ENCODE results near the gene LSMEM2. TPM values are rescaled to one million over a fixed set of nuclear protein-coding genes. Genes with fewer than 3 reads are reported as not detected.

LSMEM2 gene
- total RNA-seq, 1 experiment from 2014 or later = 0.57 TPM

DNA sequence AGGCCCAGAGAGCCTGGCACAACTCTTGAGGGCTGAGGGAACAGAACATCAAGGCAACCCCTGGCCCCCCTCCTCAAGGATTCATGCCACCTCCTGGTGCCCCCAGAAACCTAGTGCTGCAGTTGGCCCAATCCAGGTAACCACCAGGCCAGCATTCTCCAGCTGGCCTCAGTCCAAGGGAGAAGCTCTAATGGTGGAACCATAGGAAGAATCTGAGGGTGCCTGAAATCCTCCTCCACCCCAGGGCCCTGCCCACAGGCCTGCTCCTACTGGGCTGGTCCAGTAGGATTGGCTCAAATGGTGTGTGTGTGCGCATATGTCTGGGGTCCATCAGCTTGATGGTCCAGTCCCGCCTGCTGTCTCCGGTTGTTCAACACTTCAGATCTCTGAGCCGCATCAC, 35.9 kb downstream of the LSMEM2 start:
- peaks cover 3% of the 10 kb centered on the region; the same call in 1 of the 2 replicates for H3K27me3 Mint-ChIP-seq (ENCODE audit: low read depth)
- no peak overlapping the region for H3K27ac Mint-ChIP-seq
- H3K4me3 Mint-ChIP-seq = no peak overlapping the region
- peaks cover 10% of the 10 kb centered on the region for H3K4me1 Mint-ChIP-seq
- DNase-seq (ENCODE audit: low spot score) (no peak), ATAC-seq (no peak)
- H3K36me3 Mint-ChIP-seq = peaks cover 47% of the 10 kb centered on the region
- ChIA-PET POLR2A (interaction anchor here (1.0 kb wide), 1 partner anchor 23 kb away, joined by 3 read pairs; no protein-coding TSS in a partner anchor), CTCF (interaction anchor here (1.0 to 1.4 kb wide), 4 partner anchors 12 to 22 kb away, joined by 3 to 6 read pairs (median 4); partner anchors contain the start of genes HYAL1, HYAL3 and NAA80)
- TF ChIP-seq PREB (CRISPR knock-in tag; IDR thresholded peaks at IDR 0.05; ENCODE audit: borderline replicate concordance) (no peak), NR1H2 (CRISPR knock-in tag; IDR thresholded peaks at IDR 0.05) (no peak), ZNF671 (CRISPR knock-in tag; IDR thresholded peaks at IDR 0.05) (no peak), NR2C2 (CRISPR knock-in tag; IDR thresholded peaks at IDR 0.05) (no peak), TCF7 (CRISPR knock-in tag; IDR thresholded peaks at IDR 0.05; ENCODE audit: low read depth) (no peak), AR (CRISPR knock-in tag; IDR thresholded peaks at IDR 0.05) (no peak), NFYB (CRISPR knock-in tag; conservative IDR thresholded peaks at IDR 0.05; ENCODE audit: low read depth) (no peak), EMX1 (CRISPR knock-in tag; IDR thresholded peaks at IDR 0.05) (no peak), ZBTB21 (CRISPR knock-in tag; IDR thresholded peaks at IDR 0.05; ENCODE audit: borderline replicate concordance) (no peak)
- TF ChIP-seq, protein P1, sequence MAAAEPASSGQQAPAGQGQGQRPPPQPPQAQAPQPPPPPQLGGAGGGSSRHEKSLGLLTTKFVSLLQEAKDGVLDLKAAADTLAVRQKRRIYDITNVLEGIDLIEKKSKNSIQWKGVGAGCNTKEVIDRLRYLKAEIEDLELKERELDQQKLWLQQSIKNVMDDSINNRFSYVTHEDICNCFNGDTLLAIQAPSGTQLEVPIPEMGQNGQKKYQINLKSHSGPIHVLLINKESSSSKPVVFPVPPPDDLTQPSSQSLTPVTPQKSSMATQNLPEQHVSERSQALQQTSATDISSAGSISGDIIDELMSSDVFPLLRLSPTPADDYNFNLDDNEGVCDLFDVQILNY (CRISPR knock-in tag; IDR thresholded peaks at IDR 0.05) = no peak
- TF ChIP-seq, protein P2, sequence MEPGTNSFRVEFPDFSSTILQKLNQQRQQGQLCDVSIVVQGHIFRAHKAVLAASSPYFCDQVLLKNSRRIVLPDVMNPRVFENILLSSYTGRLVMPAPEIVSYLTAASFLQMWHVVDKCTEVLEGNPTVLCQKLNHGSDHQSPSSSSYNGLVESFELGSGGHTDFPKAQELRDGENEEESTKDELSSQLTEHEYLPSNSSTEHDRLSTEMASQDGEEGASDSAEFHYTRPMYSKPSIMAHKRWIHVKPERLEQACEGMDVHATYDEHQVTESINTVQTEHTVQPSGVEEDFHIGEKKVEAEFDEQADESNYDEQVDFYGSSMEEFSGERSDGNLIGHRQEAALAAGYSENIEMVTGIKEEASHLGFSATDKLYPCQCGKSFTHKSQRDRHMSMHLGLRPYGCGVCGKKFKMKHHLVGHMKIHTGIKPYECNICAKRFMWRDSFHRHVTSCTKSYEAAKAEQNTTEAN (CRISPR knock-in tag; IDR thresholded peaks at IDR 0.05) = no peak
- H3K9me3 Mint-ChIP-seq = peaks cover 8% of the 10 kb centered on the region

- Mint-ChIP-seq H3K36me3 (peaks cover 46% of the 10 kb centered on the region), H3K27me3 (ENCODE audit: low read depth) (no peaks in the 10 kb centered on the region), H3K9me3 (peaks cover 5% of the 10 kb centered on the region; the same call in 1 of the 2 replicates), H3K4me3 (no peak overlapping the region), H3K4me1 (peaks cover 17% of the 10 kb centered on the region), H3K27ac (peak overlapping the region; percentile 42)
- CTCF ChIA-PET = interaction anchor here (2.1 kb wide), 1 partner anchor 14 kb away, joined by 4 read pairs; the partner anchor contains the start of gene HYAL1
- POLR2A ChIA-PET = interaction anchor here (0.6 kb wide), 1 partner anchor 68 kb away, joined by 3 read pairs; no protein-coding TSS in a partner anchor
- no peak for DNase-seq (ENCODE audit: low spot score)
- no peak for TF ChIP-seq CREB1 (CRISPR knock-in tag; IDR thresholded peaks at IDR 0.05)
- TF ChIP-seq SMAD4 (CRISPR knock-in tag; IDR thresholded peaks at IDR 0.05) = no peak
- no peak for TF ChIP-seq SP1 (CRISPR knock-in tag; conservative IDR thresholded peaks at IDR 0.05)
- no peak for TF ChIP-seq MXD4 (CRISPR knock-in tag; IDR thresholded peaks at IDR 0.05; ENCODE audit: borderline replicate concordance)
- TF ChIP-seq, protein P3, sequence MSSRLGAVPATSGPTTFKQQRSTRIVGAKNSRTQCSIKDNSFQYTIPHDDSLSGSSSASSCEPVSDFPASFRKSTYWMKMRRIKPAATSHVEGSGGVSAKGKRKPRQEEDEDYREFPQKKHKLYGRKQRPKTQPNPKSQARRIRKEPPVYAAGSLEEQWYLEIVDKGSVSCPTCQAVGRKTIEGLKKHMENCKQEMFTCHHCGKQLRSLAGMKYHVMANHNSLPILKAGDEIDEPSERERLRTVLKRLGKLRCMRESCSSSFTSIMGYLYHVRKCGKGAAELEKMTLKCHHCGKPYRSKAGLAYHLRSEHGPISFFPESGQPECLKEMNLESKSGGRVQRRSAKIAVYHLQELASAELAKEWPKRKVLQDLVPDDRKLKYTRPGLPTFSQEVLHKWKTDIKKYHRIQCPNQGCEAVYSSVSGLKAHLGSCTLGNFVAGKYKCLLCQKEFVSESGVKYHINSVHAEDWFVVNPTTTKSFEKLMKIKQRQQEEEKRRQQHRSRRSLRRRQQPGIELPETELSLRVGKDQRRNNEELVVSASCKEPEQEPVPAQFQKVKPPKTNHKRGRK (CRISPR knock-in tag; IDR thresholded peaks at IDR 0.05; ENCODE audit: borderline replicate concordance) = no peak
- TF ChIP-seq, protein P4, sequence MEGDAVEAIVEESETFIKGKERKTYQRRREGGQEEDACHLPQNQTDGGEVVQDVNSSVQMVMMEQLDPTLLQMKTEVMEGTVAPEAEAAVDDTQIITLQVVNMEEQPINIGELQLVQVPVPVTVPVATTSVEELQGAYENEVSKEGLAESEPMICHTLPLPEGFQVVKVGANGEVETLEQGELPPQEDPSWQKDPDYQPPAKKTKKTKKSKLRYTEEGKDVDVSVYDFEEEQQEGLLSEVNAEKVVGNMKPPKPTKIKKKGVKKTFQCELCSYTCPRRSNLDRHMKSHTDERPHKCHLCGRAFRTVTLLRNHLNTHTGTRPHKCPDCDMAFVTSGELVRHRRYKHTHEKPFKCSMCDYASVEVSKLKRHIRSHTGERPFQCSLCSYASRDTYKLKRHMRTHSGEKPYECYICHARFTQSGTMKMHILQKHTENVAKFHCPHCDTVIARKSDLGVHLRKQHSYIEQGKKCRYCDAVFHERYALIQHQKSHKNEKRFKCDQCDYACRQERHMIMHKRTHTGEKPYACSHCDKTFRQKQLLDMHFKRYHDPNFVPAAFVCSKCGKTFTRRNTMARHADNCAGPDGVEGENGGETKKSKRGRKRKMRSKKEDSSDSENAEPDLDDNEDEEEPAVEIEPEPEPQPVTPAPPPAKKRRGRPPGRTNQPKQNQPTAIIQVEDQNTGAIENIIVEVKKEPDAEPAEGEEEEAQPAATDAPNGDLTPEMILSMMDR (IDR thresholded peaks at IDR 0.05) = no peak
- TF ChIP-seq MAX (CRISPR knock-in tag; IDR thresholded peaks at IDR 0.05) = no peak
- no peak for TF ChIP-seq TCF7 (CRISPR knock-in tag; IDR thresholded peaks at IDR 0.05; ENCODE audit: low read depth)
- ATAC-seq = no peak
These were observed 37.9 kb downstream of the LSMEM2 start for GRCh38 chr3:50316657-50317242.

Data from WTC11 (cell line).